Fibroblast of lung (primary cell): Measurements from ENCODE around the gene FZR1.

Experiments
- EZH2 ChIP-seq: IDR thresholded peaks from 2 replicates; pipeline ENCODE4 v1.5.1; 2012; ENCODE audit warnings: low read length, control low read depth, mild to moderate bottlenecking; ENCODE audit errors: missing control alignments
- TF ChIP-seq, protein P1 (sequence below), 2 donors: IDR thresholded peaks in 1 of 2; conservative IDR thresholded peaks in 1 of 2; 1 replicate in 1 of 2; 2 replicates in 1 of 2; pipeline ENCODE4 v1.5.1; 2011 to 2012; ENCODE audit warnings: low read length in 2 of 2, control low read depth in 1 of 2, inconsistent platforms in 1 of 2, low read depth in 1 of 2, mild to moderate bottlenecking in 1 of 2

DNA sequence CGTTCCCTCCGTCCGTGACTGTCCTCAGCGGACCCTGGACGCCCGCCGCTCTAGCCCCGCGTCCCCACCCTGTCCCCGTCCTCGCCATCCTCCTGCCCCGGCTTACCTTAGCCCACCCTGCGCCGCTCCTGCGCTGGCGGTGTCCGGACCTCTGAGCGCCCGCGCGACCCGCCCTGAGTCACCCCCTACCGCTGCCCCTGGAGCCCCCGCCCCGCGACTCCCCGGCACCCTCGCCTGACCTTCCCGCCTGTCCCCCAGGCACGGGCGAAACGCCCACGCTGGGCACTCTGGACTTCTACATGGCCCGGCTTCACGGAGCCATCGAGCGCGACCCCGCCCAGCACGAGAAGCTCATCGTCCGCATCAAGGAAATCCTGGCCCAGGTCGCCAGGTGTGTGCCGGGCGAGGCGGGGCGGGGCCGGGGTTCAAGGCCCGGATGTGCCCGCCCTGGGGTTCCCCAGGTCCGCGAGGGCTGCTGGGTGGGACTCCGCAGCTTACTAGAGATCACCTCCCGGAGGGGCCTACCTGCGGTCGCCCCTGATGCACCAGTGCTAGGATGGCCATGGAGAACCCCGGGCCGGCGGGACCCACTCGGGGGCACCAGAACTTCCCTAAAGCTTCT lies 71.7 kb downstream of the FZR1 start:
- TF ChIP-seq, protein P1, sequence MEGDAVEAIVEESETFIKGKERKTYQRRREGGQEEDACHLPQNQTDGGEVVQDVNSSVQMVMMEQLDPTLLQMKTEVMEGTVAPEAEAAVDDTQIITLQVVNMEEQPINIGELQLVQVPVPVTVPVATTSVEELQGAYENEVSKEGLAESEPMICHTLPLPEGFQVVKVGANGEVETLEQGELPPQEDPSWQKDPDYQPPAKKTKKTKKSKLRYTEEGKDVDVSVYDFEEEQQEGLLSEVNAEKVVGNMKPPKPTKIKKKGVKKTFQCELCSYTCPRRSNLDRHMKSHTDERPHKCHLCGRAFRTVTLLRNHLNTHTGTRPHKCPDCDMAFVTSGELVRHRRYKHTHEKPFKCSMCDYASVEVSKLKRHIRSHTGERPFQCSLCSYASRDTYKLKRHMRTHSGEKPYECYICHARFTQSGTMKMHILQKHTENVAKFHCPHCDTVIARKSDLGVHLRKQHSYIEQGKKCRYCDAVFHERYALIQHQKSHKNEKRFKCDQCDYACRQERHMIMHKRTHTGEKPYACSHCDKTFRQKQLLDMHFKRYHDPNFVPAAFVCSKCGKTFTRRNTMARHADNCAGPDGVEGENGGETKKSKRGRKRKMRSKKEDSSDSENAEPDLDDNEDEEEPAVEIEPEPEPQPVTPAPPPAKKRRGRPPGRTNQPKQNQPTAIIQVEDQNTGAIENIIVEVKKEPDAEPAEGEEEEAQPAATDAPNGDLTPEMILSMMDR (conservative IDR thresholded peaks at IDR 0.05 in 1 of 2, IDR thresholded peaks at IDR 0.05 in 1 of 2; ENCODE audit: low read depth in 1 of 2, low read length in 2 of 2): no peak
- TF ChIP-seq EZH2: no peak
